PFSK-1 (cell line): ENCODE measurements around the gene AP1B1.

Source experiments
- FOXP2 ChIP-seq: optimal IDR thresholded peaks from 2 replicates; pipeline ENCODE3; 2011; ENCODE audit warnings: borderline replicate concordance, control low read depth, inconsistent platforms; ENCODE audit not compliant: insufficient read depth; ENCODE audit errors: extremely low read length, extremely low read depth
- POLR2AphosphoS5 ChIP-seq: IDR thresholded peaks from 2 replicates; pipeline ENCODE4 v1.6.1; 2012; ENCODE audit warnings: low read depth, mild to moderate bottlenecking, control low read depth, low read length, moderate library complexity

GRCh38 chr22:29331213-29331612 lies 57.2 kb downstream of the AP1B1 start:
- TF ChIP-seq POLR2AphosphoS5, result no peak
- TF ChIP-seq FOXP2, result no peak
